ENCODE measurements around the gene FGF1. TPM values are rescaled to one million over a fixed set of nuclear protein-coding genes. Genes with fewer than 3 reads are reported as not detected.

The FGF1 gene
- total and polyA plus RNA-seq, 8 donors, result 0.03 to 0.90 (median 0.35) TPM

- Histone ChIP-seq H3K36me3 (no peaks in the 10 kb centered on the region), H3K27ac (no peak overlapping the region), H3K4me3 (no peak overlapping the region), H3K9me3 (no peaks in the 10 kb centered on the region), H3K27me3 (peaks cover 0 to 9% (median 0%) of the 10 kb centered on the region in 4 donors), H3K4me1 (no peaks in the 10 kb centered on the region)
- DNase-seq (no peak), ATAC-seq (no peak), FAIRE-seq (no peak)
- intact Hi-C loops (cut with DNase I), result no loop called here
- TF ChIP-seq, protein P1, sequence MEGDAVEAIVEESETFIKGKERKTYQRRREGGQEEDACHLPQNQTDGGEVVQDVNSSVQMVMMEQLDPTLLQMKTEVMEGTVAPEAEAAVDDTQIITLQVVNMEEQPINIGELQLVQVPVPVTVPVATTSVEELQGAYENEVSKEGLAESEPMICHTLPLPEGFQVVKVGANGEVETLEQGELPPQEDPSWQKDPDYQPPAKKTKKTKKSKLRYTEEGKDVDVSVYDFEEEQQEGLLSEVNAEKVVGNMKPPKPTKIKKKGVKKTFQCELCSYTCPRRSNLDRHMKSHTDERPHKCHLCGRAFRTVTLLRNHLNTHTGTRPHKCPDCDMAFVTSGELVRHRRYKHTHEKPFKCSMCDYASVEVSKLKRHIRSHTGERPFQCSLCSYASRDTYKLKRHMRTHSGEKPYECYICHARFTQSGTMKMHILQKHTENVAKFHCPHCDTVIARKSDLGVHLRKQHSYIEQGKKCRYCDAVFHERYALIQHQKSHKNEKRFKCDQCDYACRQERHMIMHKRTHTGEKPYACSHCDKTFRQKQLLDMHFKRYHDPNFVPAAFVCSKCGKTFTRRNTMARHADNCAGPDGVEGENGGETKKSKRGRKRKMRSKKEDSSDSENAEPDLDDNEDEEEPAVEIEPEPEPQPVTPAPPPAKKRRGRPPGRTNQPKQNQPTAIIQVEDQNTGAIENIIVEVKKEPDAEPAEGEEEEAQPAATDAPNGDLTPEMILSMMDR (IDR thresholded peaks at IDR 0.05), result no peak
- 55 to 57% methylated on average over 9 of the region's 9 CpGs for WGBS, 2 donors
These were observed 138.2 kb downstream of the FGF1 start for GRCh38 chr5:142547445-142548380.

DNA sequence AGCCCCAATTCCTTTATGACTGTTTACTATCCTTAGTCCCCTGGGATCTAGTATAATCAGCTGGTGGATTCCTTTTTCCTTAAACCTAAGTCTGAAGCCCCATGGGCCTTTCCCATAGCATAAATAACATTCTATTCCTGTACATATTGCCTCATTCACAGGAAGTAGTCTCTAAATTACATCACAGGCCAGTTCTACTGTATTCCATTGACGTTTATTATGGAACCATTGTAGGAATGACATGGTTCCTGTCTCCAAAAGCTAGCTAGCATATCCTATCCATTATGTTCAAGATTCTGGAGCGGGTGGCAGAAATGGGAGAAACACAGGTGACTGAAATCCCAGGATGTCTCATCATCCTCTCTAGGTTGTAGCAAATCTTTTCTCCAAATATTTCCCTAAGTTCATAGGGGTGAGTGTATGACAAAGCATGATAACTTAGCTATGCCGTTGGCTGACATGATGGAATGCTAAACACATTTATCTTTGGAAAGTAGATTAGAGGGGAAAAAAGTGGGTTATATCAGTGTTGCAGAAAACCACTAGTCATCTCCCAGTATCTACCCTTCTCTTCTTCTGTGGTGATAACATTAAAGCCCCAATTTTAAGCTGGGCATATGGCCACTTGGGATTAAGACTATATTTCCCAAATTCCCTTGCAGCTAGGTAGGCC lies 140.1 kb downstream of the FGF1 start:
- TF ChIP-seq, protein P1 (IDR thresholded peaks at IDR 0.05), result no peak
- Histone ChIP-seq H3K36me3 (no peaks in the 10 kb centered on the region), H3K27ac (no peak overlapping the region), H3K9me3 (no peaks in the 10 kb centered on the region), H3K4me1 (no peaks in the 10 kb centered on the region), H3K4me3 (no peak overlapping the region), H3K27me3 (no peaks in the 10 kb centered on the region)
- no peak for FAIRE-seq
- no peak for DNase-seq
- 59 to 61% methylated on average over 3 of the region's 3 CpGs for WGBS, 2 donors
- intact Hi-C loops (cut with DNase I), result no loop called here
- no peak for ATAC-seq

DNA sequence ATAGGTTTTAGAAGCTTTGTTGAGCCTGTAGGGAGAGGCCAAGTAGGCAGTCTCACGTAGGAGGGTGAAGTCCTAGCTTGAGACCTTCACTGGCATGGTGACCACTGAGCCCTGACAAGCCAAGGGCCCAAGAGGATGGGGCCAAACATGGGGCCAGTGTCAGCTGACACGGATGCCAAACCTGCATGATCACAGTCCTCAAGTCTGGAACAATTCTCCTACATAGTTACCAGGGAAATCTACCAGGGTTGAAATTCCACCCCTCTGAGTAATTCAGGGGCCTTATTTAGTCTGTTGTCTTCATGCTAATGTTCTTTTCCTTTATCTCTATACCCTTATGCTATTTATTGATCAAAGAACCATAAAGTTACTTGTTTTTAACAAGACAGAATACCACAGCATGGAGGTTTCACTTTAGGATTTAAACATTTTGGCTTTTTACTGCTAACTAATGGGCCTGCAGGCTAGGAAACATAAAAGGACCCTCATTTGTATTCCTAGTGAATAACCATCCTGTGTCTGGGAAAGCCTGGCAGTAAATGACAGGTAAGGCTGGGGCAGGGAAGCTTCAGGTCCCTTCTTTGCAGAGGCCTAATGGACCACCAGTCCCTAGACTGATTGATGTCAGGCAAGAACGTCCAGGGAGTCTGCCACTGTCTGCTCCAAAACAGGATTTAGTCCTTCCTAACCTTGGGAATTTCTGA lies 140.8 kb downstream of the FGF1 start:
- DNase-seq, result no peak
- Histone ChIP-seq H3K27me3 (no peaks in the 10 kb centered on the region), H3K9me3 (no peaks in the 10 kb centered on the region), H3K4me1 (no peaks in the 10 kb centered on the region), H3K27ac (no peak overlapping the region), H3K36me3 (no peaks in the 10 kb centered on the region), H3K4me3 (no peak overlapping the region)
- ATAC-seq, result no peak
- TF ChIP-seq, protein P1 (IDR thresholded peaks at IDR 0.05), result no peak
- intact Hi-C loops (cut with DNase I), result loop anchor here in 1 of 3 donors (5.0 kb wide), 1 partner anchor 393 kb away; no protein-coding TSS in a partner anchor
- FAIRE-seq, result no peak
- WGBS, 2 donors, result 61 to 69% methylated on average over 3 of the region's 3 CpGs

GRCh38 chr5:142544071-142544753 lies 141.7 kb downstream of the FGF1 start:
- no peak for ATAC-seq
- Histone ChIP-seq H3K27ac (no peak overlapping the region), H3K4me1 (no peaks in the 10 kb centered on the region), H3K36me3 (no peaks in the 10 kb centered on the region), H3K9me3 (no peaks in the 10 kb centered on the region), H3K4me3 (no peak overlapping the region), H3K27me3 (no peaks in the 10 kb centered on the region)
- 63 to 71% methylated on average over 8 of the region's 8 CpGs for WGBS, 2 donors
- DNase-seq, result no peak
- TF ChIP-seq, protein P1 (IDR thresholded peaks at IDR 0.05), result no peak
- FAIRE-seq, result no peak
- intact Hi-C loops (cut with DNase I), result loop anchor here in 1 of 3 donors (5.0 kb wide), 1 partner anchor 392 kb away; no protein-coding TSS in a partner anchor
